Heart left ventricle (tissue), 16 donors: Measurements from ENCODE around the gene MATK. TPM values are rescaled to one million over a fixed set of nuclear protein-coding genes. Genes with fewer than 3 reads are reported as not detected.

Source experiments
- ATAC-seq, 4 donors: fragments of 200-7000 bp; cut with Tn5 transposase; one replicate each; pipeline ENCODE4 v1.9.1; 2020 to 2022; ENCODE audit warnings: moderate library complexity in 4 of 4, mild to moderate bottlenecking in 3 of 4, moderate number of reproducible peaks in 1 of 4
- DNase-seq, 5 donors: peaks; one replicate each; pipeline ENCODE4 v3.0.0-alpha.2; 2020
- H3K27ac ChIP-seq, 12 donors: fragments of 200-600 bp; sonication (generic) in 4 of 12; one replicate each; pipeline versions ENCODE4 v1.5.0 to v1.8.0; 2016 to 2022; ENCODE audit warnings: mild to moderate bottlenecking in 2 of 12
- H3K27me3 ChIP-seq, 9 donors: fragments of 200-600 bp; sonication (generic) in 2 of 9; one replicate each; pipeline versions ENCODE4 v1.5.1 to v1.8.0; 2016 to 2022; ENCODE audit warnings: mild to moderate bottlenecking in 3 of 9
- H3K36me3 ChIP-seq, 9 donors: fragments of 200-600 bp; sonication (generic) in 2 of 9; one replicate each; pipeline versions ENCODE4 v1.5.0 to v1.8.0; 2018 to 2022; ENCODE audit warnings: mild to moderate bottlenecking in 2 of 9
- H3K4me1 ChIP-seq, 12 donors: fragments of 200-600 bp; sonication (generic) in 4 of 12; one replicate each; pipeline versions ENCODE4 v1.5.0 to v1.8.0; 2016 to 2022; ENCODE audit warnings: mild to moderate bottlenecking in 3 of 12
- H3K4me3 ChIP-seq, 12 donors: fragments of 200-600 bp; sonication (generic) in 4 of 12; one replicate each; pipeline versions ENCODE4 v1.5.0 to v1.8.0; 2017 to 2022; ENCODE audit warnings: mild to moderate bottlenecking in 9 of 12, moderate library complexity in 4 of 12
- H3K9me3 ChIP-seq, 12 donors: fragments of 200-600 bp; sonication (generic) in 4 of 12; one replicate each; pipeline versions ENCODE4 v1.5.0 to v1.8.0; 2016 to 2022; ENCODE audit warnings: mild to moderate bottlenecking in 1 of 12
- CTCF ChIP-seq, 12 donors: fragments of 200-600 bp; sonication (generic) in 4 of 12; IDR thresholded peaks; one replicate each; pipeline versions ENCODE4 v1.5.0 to v1.8.0; 2018 to 2022; ENCODE audit warnings: antibody characterized with exemption in 12 of 12, mild to moderate bottlenecking in 5 of 12
- POLR2A ChIP-seq, 2 donors: fragments of 450-650 bp; IDR thresholded peaks; one replicate each; pipeline ENCODE4 v1.6.1; 2017; ENCODE audit warnings: antibody characterized with exemption in 2 of 2, mild to moderate bottlenecking in 2 of 2, moderate library complexity in 2 of 2
- WGBS, 4 donors: extraction: QIAGEN DNeasy Blood & Tissue Kit in 2 of 4; methylation state at CpG; one replicate each; pipeline versions ENCODE4 v1.1.5 to v1.1.7; 2013 to 2018; 5-methylcytosine and 5-hydroxymethylcytosine counted together
- intact Hi-C, 10 donors: fragments of 100-400 bp; cut with DNase I; formaldehyde crosslinking; loops; one replicate each; pipeline versions ENCODE4 v1.11.1 to v1.14.2; 2022
- polyA plus RNA-seq, 2 donors: library from polyadenylated mRNA; stranded (reverse); fragments of 200-250 nt; gene quantifications; one replicate each; pipeline ENCODE4 v1.2.3, GENCODE V29; 2013
- total RNA-seq, 9 donors: library from RNA; depleted of rRNA in 2 of 9; stranded (reverse); fragments of >200 nt in 2 of 9; fragmentation: NEBNext Ultra II Directional in 3 of 9; extraction: Animal tissue kit (Norgen Biotek cat#: 25700) in 3 of 9; gene quantifications; one replicate each; pipeline versions ENCODE4 v1.1.0 to v1.2.4, GENCODE V29; 2016 to 2023
- donor health status: ischemic (EF 13 %, LVEDD 7.1; RV severe dilation, severe dysfunction).
- donor health status: healthy with polysubstance abuse.
- donor health status: DM: no; HTN: yes; CAD: no.
- donor health status: DM: no; HTN: no; CAD: no.
- donor health status: ischemic (EF 25% LVEDD 6.9; RV normal size, moderate dysfunction).
- donor health status: ischemic (EF 25% LVEDD 5.7; RV mildly dilated, moderate dysfunction).
- donor health status: healthy.
- donor health status: DM: yes; HTN: yes; CAD: no.
- donor health status: ischemic (EF 35%, LVEDD 5.7; RV mildly dilated, moderate dysfunction).
- donor health status: nonischemic (EF 11% LVEDD 7.7; RV severe dilation, severe dysfunction).
- donor health status: DM: yes; HTN: yes; CAD: no.
- donor health status: PGD.
- donor health status: ischemic (EF 29% LVEDD 5.4; RV normal size, mild dysfunction).
- donor health status: nonischemic (EF 23%, LVEDD 6.1; RV moderate dilation, normal function).

Gene MATK
- total and polyA plus RNA-seq, 11 donors: 0.20 to 8.9 (median 0.70) TPM

GRCh38 chr19:3776479-3777040, 9.6 kb downstream of the MATK start:
- H3K36me3 ChIP-seq: no peaks in the 10 kb centered on the region
- peaks cover 0 to 13% (median 7%) of the 10 kb centered on the region in 12 donors for H3K9me3 ChIP-seq
- intact Hi-C loops: loop anchor here in 1 of 10 donors (10.0 kb wide), 1 partner anchor 148 kb away; no protein-coding TSS in a partner anchor
- DNase-seq (no peak), ATAC-seq (no peak)
- no peak overlapping the region for H3K4me3 ChIP-seq
- no peaks in the 10 kb centered on the region for H3K27me3 ChIP-seq
- WGBS, 4 donors: 80 to 91% (median 89%) methylated on average over 1 of the region's 1 CpG
- TF ChIP-seq POLR2A (IDR thresholded peaks at IDR 0.05) (no peak), CTCF (IDR thresholded peaks at IDR 0.05) (no peak)
- no peak overlapping the region for H3K27ac ChIP-seq
- no peaks in the 10 kb centered on the region for H3K4me1 ChIP-seq

GRCh38 chr19:3775831-3776230, 10.3 kb downstream of the MATK start:
- Histone ChIP-seq H3K36me3 (no peaks in the 10 kb centered on the region), H3K27me3 (no peaks in the 10 kb centered on the region), H3K4me3 (no peak overlapping the region), H3K4me1 (no peaks in the 10 kb centered on the region), H3K27ac (no peak overlapping the region), H3K9me3 (peaks cover 0 to 6% (median 0%) of the 10 kb centered on the region in 12 donors)
- ATAC-seq (no peak), DNase-seq (no peak)
- intact Hi-C loops: loop anchor here in 1 of 10 donors (10.0 kb wide), 1 partner anchor 149 kb away; no protein-coding TSS in a partner anchor
- WGBS, 4 donors: 85 to 94% (median 92%) methylated on average over 4 to 5 of the region's 5 CpGs
- TF ChIP-seq CTCF (IDR thresholded peaks at IDR 0.05) (no peak), POLR2A (IDR thresholded peaks at IDR 0.05) (no peak)

GRCh38 chr19:3775374-3775711, 10.8 kb downstream of the MATK start:
- Histone ChIP-seq H3K36me3 (no peaks in the 10 kb centered on the region), H3K4me3 (no peak overlapping the region), H3K27me3 (no peaks in the 10 kb centered on the region), H3K9me3 (peaks cover 0 to under 1% (median 0%) of the 10 kb centered on the region in 12 donors), H3K4me1 (no peaks in the 10 kb centered on the region), H3K27ac (no peak overlapping the region)
- intact Hi-C loops: loop anchor here in 1 of 10 donors (10.0 kb wide), 1 partner anchor 149 kb away; no protein-coding TSS in a partner anchor
- TF ChIP-seq POLR2A (IDR thresholded peaks at IDR 0.05) (no peak), CTCF (IDR thresholded peaks at IDR 0.05) (no peak)
- ATAC-seq: no peak
- no peak for DNase-seq
- WGBS, 4 donors: 83% methylated on average over 2 of the region's 2 CpGs; no CpG with 5 or more reads in 2 of the 4 donors

- H3K4me3 ChIP-seq: no peak overlapping the region
- DNase-seq: no peak
- no peak for ATAC-seq
- 68 to 72% (median 70%) methylated on average over 15 to 25 of the region's 25 CpGs for WGBS, 4 donors
- H3K27me3 ChIP-seq: no peaks in the 10 kb centered on the region
- TF ChIP-seq POLR2A (IDR thresholded peaks at IDR 0.05): no peak
- TF ChIP-seq CTCF (IDR thresholded peaks at IDR 0.05): no peak
- H3K4me1 ChIP-seq: no peaks in the 10 kb centered on the region
- no peak overlapping the region for H3K27ac ChIP-seq
- H3K36me3 ChIP-seq: no peaks in the 10 kb centered on the region
- intact Hi-C loops: loop anchor here in 1 of 10 donors (10.0 kb wide), 1 partner anchor 150 kb away; no protein-coding TSS in a partner anchor
- H3K9me3 ChIP-seq: no peaks in the 10 kb centered on the region
Measured at GRCh38 chr19:3774621-3775373, 11.4 kb downstream of the MATK start.
